Thyroid gland (tissue), 4 donors: Measurements from ENCODE around the gene MRPL48. TPM values are rescaled to one million over a fixed set of nuclear protein-coding genes. Genes with fewer than 3 reads are reported as not detected.
"Not testable (repeated sequence)": the region's sequence is repeated elsewhere in the genome, so short reads cannot be mapped to it uniquely, and the experiment has no call there.

ENCODE experiments used
- DNase-seq, 2 donors: peaks; one replicate each; pipeline ENCODE4 v3.0.0-alpha.2; 2019
- H3K27ac ChIP-seq, 3 donors: fragments of 200-600 bp; sonication (generic); 1 replicate in 2 of 3; 2 replicates in 1 of 3; pipeline ENCODE4 v1.5.1; 2016 to 2019; ENCODE audit warnings: mild to moderate bottlenecking in 1 of 3, moderate library complexity in 1 of 3
- H3K27me3 ChIP-seq: fragments of 200-600 bp; sonication (generic); one replicate; pipeline ENCODE4 v1.5.1; 2019
- H3K36me3 ChIP-seq, 2 donors: fragments of 200-600 bp; sonication (generic); one replicate each; pipeline ENCODE4 v1.5.1; 2016 to 2019
- H3K4me1 ChIP-seq, 2 donors: fragments of 200-600 bp; sonication (generic); one replicate each; pipeline ENCODE4 v1.5.1; 2017 to 2019
- H3K4me3 ChIP-seq, 3 donors: fragments of 200-600 bp; sonication (generic); replicated peaks in 1 of 3; 1 replicate in 2 of 3; 2 replicates in 1 of 3; pipeline ENCODE4 v1.5.1; 2016; ENCODE audit warnings: mild to moderate bottlenecking in 1 of 3
- H3K9me3 ChIP-seq: fragments of 200-600 bp; sonication (generic); one replicate; pipeline ENCODE4 v1.5.1; 2017
- CTCF ChIP-seq, 6 experiments: fragments of 200-600 bp in 3 of 6; fragments of 450-650 bp in 3 of 6; sonication (generic) in 3 of 6; IDR thresholded peaks; one replicate each; pipeline ENCODE4 v1.5.1; 2016 to 2019; ENCODE audit warnings: antibody characterized with exemption in 6 of 6, mild to moderate bottlenecking in 2 of 6, inconsistent platforms in 1 of 6, moderate library complexity in 1 of 6
- POLR2A ChIP-seq, 2 donors: fragments of 450-650 bp; IDR thresholded peaks; one replicate each; pipeline ENCODE4 v1.6.1; 2017; ENCODE audit warnings: antibody characterized with exemption in 2 of 2, mild to moderate bottlenecking in 2 of 2, moderate library complexity in 1 of 2
- WGBS, 2 donors: methylation state at CpG; one replicate each; pipeline ENCODE4 v1.1.5; 2017; 5-methylcytosine and 5-hydroxymethylcytosine counted together
- intact Hi-C: fragments of 100-400 bp; cut with DNase I; formaldehyde crosslinking; loops from one replicate; pipeline ENCODE4 v1.15.1; 2023
- total RNA-seq, 4 donors: library from RNA; depleted of rRNA; stranded (reverse); fragments of >200 nt; gene quantifications; one replicate each; pipeline ENCODE4 v1.2.3, GENCODE V29; 2016

The MRPL48 gene
- total RNA-seq, 4 donors from 2014 or later, result 16.0 to 38.5 (median 29.8) TPM

- H3K27ac ChIP-seq, result peak overlapping the region; percentile 87 to 96 (median 91)
- peak overlapping the region; percentile 48 to 65 (median 50) for H3K4me3 ChIP-seq
- peak in 1 of 2 donors; percentile 78 for TF ChIP-seq POLR2A (IDR thresholded peaks at IDR 0.05)
- TF ChIP-seq CTCF (IDR thresholded peaks at IDR 0.05), result no peak
- H3K4me1 ChIP-seq, result peaks cover 0 to 8% of the 10 kb centered on the region in 2 donors
- no peaks in the 10 kb centered on the region for H3K9me3 ChIP-seq
- DNase-seq, result peak; percentile 100
- intact Hi-C loops, result no loop called here
- H3K36me3 ChIP-seq, result no peaks in the 10 kb centered on the region
- 0 to 1% methylated on average over 15 to 19 of the region's 30 CpGs for WGBS, 2 donors
- H3K27me3 ChIP-seq, result no peaks in the 10 kb centered on the region
These were observed 8.4 kb upstream of the MRPL48 start for GRCh38 chr11:73779084-73779902.

- H3K27ac ChIP-seq, result no peak overlapping the region
- H3K27me3 ChIP-seq, result no peaks in the 10 kb centered on the region
- H3K4me3 ChIP-seq, result no peak overlapping the region
- no peaks in the 10 kb centered on the region for H3K9me3 ChIP-seq
- WGBS, 2 donors, result 88 to 93% methylated on average over 6 of the region's 6 CpGs
- H3K36me3 ChIP-seq, result no peaks in the 10 kb centered on the region
- DNase-seq, result no peak
- intact Hi-C loops, result no loop called here
- TF ChIP-seq CTCF (IDR thresholded peaks at IDR 0.05) (no peak), POLR2A (IDR thresholded peaks at IDR 0.05) (no peak)
- H3K4me1 ChIP-seq, result peaks cover 0 to 8% of the 10 kb centered on the region in 2 donors
These were observed 6.4 kb upstream of the MRPL48 start for GRCh38 chr11:73781303-73781702.

GRCh38 chr11:73783483-73784020 is 4.1 kb upstream of the MRPL48 start:
- no peaks in the 10 kb centered on the region for H3K27me3 ChIP-seq
- 89 to 91% methylated on average over 5 of the region's 5 CpGs for WGBS, 2 donors
- TF ChIP-seq CTCF (IDR thresholded peaks at IDR 0.05), result no peak
- TF ChIP-seq POLR2A (IDR thresholded peaks at IDR 0.05), result no peak
- intact Hi-C loops, result no loop called here
- H3K4me3 ChIP-seq, result no peak overlapping the region
- no peaks in the 10 kb centered on the region for H3K9me3 ChIP-seq
- no peaks in the 10 kb centered on the region for H3K36me3 ChIP-seq
- no peak overlapping the region for H3K27ac ChIP-seq
- H3K4me1 ChIP-seq, result peaks cover 4 to 18% of the 10 kb centered on the region in 2 donors
- DNase-seq, result no peak

- intact Hi-C loops, result no loop called here
- no peaks in the 10 kb centered on the region for H3K27me3 ChIP-seq
- WGBS, 2 donors, result 75 to 80% methylated on average over 6 of the region's 6 CpGs
- H3K9me3 ChIP-seq, result no peaks in the 10 kb centered on the region
- DNase-seq, result no peak
- H3K4me3 ChIP-seq, result no peak overlapping the region
- H3K27ac ChIP-seq, result no peak overlapping the region
- no peaks in the 10 kb centered on the region for H3K36me3 ChIP-seq
- TF ChIP-seq POLR2A (IDR thresholded peaks at IDR 0.05), result no peak
- no peak for TF ChIP-seq CTCF (IDR thresholded peaks at IDR 0.05)
- peaks cover 4 to 22% of the 10 kb centered on the region in 2 donors for H3K4me1 ChIP-seq
These were observed 3.5 kb upstream of the MRPL48 start for GRCh38 chr11:73784080-73784634.

GRCh38 chr11:73784734-73785133 is 2.9 kb upstream of the MRPL48 start:
- no peak for DNase-seq
- no peak overlapping the region for H3K4me3 ChIP-seq
- intact Hi-C loops, result loop anchor here (5.0 kb wide), 1 partner anchor 93 kb away; the partner anchor contains the start of genes COA4 and PAAF1
- no peak for TF ChIP-seq POLR2A (IDR thresholded peaks at IDR 0.05)
- TF ChIP-seq CTCF (IDR thresholded peaks at IDR 0.05), result no peak
- WGBS, 2 donors, result 95 to 97% methylated on average over 1 of the region's 1 CpG
- H3K27me3 ChIP-seq, result no peaks in the 10 kb centered on the region
- H3K9me3 ChIP-seq, result no peaks in the 10 kb centered on the region
- H3K4me1 ChIP-seq, result peaks cover 4 to 22% of the 10 kb centered on the region in 2 donors
- H3K36me3 ChIP-seq, result no peaks in the 10 kb centered on the region
- no peak overlapping the region for H3K27ac ChIP-seq

GRCh38 chr11:73785467-73785866 is 2.2 kb upstream of the MRPL48 start:
- DNase-seq, H3K27ac ChIP-seq, H3K4me3 ChIP-seq, H3K36me3 ChIP-seq, H3K9me3 ChIP-seq, H3K27me3 ChIP-seq: not testable (repeated sequence)
- intact Hi-C loops, result loop anchor here (5.0 kb wide), 1 partner anchor 92 kb away; the partner anchor contains the start of genes COA4 and PAAF1
- peaks cover 4 to 15% of the 10 kb centered on the region in 2 donors for H3K4me1 ChIP-seq
